ENCODE measurements around the gene ZNF71.
A peak's percentile ranks its signal among the peaks of the same experiment; 100 is the strongest.

Gene ZNF71

DNA sequence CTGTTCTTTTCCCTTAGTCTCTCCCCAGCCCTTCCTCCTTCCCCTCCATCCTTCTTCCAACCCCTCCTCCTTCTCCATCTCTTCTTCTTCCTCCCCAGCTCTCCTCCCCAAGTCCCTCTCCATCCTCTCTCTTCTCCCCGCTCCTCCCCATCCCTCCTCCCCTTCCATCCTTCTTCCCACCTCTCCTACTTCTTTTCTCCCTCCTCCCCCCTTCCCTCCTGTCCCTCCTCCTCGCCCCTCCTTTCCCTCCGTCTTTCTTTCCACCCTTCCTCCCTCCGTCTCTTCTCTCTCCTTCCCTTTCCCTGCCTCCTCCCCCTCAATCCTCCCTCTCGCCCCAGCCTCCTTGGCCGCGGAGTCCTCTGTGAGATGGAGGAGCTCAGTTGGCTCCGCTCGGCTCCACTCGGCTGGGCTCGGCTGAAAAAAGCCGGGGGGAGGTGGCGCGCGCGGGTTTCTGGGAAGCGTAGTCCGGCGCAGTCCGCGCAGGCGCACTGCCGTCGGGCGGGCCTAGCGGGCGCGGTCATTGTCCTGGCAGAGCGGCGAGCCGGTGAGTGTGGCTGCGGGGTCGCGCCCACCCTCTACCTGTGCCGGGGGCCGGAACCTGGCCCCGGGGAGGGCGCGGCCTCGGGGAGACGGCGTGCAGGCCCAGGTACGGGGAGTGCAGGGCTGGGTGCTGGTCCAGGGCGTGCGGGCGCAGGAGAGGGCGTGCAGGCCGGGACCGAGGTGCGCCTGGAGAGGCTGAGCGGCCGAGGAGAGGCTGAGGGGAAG, at the start of gene ZNF71:
ZNF71 (plus strand) TSS at position 520 of the 765 bp plus-strand sequence. CDS start 6,257 bp downstream, outside the sequence.
- TF ChIP-seq, protein P1, sequence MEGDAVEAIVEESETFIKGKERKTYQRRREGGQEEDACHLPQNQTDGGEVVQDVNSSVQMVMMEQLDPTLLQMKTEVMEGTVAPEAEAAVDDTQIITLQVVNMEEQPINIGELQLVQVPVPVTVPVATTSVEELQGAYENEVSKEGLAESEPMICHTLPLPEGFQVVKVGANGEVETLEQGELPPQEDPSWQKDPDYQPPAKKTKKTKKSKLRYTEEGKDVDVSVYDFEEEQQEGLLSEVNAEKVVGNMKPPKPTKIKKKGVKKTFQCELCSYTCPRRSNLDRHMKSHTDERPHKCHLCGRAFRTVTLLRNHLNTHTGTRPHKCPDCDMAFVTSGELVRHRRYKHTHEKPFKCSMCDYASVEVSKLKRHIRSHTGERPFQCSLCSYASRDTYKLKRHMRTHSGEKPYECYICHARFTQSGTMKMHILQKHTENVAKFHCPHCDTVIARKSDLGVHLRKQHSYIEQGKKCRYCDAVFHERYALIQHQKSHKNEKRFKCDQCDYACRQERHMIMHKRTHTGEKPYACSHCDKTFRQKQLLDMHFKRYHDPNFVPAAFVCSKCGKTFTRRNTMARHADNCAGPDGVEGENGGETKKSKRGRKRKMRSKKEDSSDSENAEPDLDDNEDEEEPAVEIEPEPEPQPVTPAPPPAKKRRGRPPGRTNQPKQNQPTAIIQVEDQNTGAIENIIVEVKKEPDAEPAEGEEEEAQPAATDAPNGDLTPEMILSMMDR (IDR thresholded peaks at IDR 0.05; ENCODE audit: extremely low read depth, insufficient read depth, missing control alignments), result no peak
- peak; percentile 97 for DNase-seq (ENCODE audit: low spot score)
- in situ Hi-C loops (cut with MboI; ENCODE audit: low pct_unique_long_range_greater_than_20kb, low sequenced_read_pairs, unreplicated experiment), result no loop called here

DNA sequence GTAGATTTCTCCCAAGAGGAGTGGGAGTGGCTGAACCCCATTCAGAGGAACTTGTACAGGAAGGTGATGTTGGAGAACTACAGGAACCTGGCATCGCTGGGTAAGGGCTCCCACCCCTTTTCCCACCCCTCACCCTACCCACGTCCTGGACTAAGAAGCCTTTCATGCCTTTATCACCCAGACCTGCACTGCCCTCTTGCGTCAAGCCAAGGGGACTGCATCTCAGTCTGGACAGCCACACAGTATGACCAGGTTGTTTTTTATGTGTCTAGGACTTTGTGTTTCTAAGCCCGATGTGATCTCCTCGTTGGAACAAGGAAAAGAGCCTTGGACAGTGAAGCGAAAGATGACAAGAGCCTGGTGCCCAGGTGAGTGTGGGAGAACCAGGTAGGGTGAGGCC, 47.6 kb upstream of the ZNF71 start:
- TF ChIP-seq, protein P1 (IDR thresholded peaks at IDR 0.05; ENCODE audit: extremely low read depth, insufficient read depth, missing control alignments), result peak; percentile 5
- in situ Hi-C loops (cut with MboI; ENCODE audit: low pct_unique_long_range_greater_than_20kb, low sequenced_read_pairs, unreplicated experiment), result no loop called here
- DNase-seq (ENCODE audit: low spot score), result no peak

DNA sequence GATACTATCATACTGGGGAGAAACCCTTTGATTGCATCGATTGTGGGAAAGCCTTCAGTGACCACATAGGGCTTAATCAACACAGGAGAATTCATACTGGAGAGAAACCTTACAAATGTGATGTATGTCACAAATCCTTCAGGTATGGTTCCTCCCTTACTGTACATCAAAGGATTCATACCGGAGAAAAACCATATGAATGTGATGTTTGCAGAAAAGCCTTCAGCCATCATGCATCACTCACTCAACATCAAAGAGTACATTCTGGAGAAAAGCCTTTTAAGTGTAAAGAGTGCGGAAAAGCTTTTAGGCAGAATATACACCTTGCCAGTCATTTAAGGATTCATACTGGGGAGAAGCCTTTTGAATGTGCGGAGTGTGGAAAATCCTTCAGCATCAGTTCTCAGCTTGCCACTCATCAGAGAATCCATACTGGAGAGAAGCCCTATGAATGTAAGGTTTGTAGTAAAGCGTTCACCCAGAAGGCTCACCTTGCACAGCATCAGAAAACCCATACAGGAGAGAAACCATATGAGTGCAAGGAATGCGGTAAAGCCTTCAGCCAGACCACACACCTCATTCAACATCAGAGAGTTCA, 40.7 kb upstream of the ZNF71 start:
- in situ Hi-C loops (cut with MboI; ENCODE audit: low pct_unique_long_range_greater_than_20kb, low sequenced_read_pairs, unreplicated experiment), result no loop called here
- DNase-seq (ENCODE audit: low spot score), result no peak
- TF ChIP-seq, protein P1 (IDR thresholded peaks at IDR 0.05; ENCODE audit: extremely low read depth, insufficient read depth, missing control alignments), result no peak

DNA sequence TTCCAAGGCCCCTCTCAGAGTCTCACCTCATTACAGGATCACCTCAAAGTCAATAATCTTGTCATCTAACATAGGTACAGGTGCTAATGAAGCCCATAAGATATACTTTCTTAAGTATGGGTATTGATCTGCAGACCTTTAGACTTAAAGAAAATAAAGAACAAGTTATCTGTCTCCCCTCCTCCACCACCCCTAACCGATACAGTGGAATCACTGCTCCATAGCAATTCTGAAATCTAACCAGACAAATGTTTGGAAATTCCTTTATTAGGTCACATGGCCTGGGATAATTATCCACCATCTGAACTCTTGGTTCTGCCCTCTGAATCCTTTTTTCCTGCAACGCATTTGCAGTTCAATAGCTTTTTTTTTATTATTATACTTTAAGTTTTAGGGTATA, 32.3 kb upstream of the ZNF71 start:
- no peak for DNase-seq (ENCODE audit: low spot score)
- in situ Hi-C loops (cut with MboI; ENCODE audit: low pct_unique_long_range_greater_than_20kb, low sequenced_read_pairs, unreplicated experiment), result no loop called here
- TF ChIP-seq, protein P1 (IDR thresholded peaks at IDR 0.05; ENCODE audit: extremely low read depth, insufficient read depth, missing control alignments), result no peak

DNA sequence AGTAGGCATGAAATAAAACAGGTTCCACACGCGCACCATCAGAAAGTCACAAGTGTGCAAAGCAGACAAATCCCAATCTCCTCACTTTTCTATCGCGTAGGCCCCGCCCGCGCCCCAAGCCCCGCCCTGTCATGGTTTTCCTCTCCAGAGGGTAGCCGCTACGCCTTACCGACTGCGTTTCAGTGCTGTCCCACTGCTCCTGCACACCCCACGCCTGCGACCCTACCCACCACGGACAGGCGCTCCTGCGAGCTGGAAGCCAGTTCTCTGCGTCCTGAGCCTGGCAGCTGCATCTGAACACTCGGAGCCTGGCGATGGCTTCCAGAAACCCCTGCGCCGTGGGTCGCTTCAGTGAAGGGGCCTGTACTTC, 28.2 kb upstream of the ZNF71 start:
- DNase-seq (ENCODE audit: low spot score), result no peak
- TF ChIP-seq, protein P1 (IDR thresholded peaks at IDR 0.05; ENCODE audit: extremely low read depth, insufficient read depth, missing control alignments), result no peak
- in situ Hi-C loops (cut with MboI; ENCODE audit: low pct_unique_long_range_greater_than_20kb, low sequenced_read_pairs, unreplicated experiment), result no loop called here

DNA sequence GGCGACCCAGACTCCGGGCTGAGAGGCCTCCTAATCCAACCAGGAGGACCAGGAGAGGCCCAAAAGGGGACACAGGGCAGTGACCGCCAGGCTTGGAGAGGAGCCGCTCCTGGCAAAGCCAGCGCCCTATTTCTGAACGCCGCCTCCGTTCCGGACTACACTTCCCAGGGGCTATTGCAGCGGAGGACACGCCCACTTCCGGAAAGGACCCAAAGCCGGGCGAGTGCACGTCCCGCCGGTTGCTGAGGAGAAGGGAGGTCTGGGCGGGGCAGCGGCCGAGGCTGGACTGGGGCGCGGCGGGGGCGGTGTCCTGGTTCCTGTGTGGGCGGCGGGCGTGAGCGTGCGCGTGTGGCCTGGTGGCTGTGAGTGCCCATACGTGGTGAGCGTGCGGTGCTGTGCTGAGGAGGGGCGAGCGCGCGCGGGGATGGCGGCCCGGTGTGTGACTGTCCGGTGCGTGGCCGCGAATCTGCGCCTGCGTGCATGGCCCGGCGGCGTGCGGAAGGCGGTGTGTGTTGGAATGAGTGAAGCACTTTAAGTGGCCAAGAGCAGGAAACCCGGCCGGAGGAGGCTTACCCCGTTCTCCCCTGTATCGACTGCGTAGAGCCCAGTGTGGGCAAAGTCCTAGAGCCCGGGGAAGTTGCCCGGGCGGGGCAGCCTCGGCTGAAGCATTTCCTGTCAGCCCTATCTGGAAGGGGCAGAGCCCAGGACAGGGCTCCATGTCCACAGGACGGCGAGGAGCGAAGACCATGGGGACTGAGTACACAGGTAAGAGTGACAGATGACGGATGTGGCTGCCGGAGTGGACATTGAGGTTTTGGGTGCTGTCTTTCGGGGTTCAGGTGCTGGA, 27.6 kb upstream of the ZNF71 start, which contains the start of gene ZNF470:
ZNF470 (plus strand) TSS at position 195 of the 847 bp plus-strand sequence. CDS start 2,844 bp downstream, outside the sequence.
- in situ Hi-C loops (cut with MboI; ENCODE audit: low pct_unique_long_range_greater_than_20kb, low sequenced_read_pairs, unreplicated experiment), result no loop called here
- DNase-seq (ENCODE audit: low spot score), result peak; percentile 94

More for the DNA sequence above, 27.6 kb upstream of the ZNF71 start, which contains the start of gene ZNF470:
- TF ChIP-seq, protein P1 (IDR thresholded peaks at IDR 0.05; ENCODE audit: extremely low read depth, insufficient read depth, missing control alignments), result no peak
